ENCODE data around the gene CNOT1.
A peak's percentile ranks its signal among the peaks of the same experiment; 100 is the strongest.
"Not testable (repeated sequence)": the region's sequence is repeated elsewhere in the genome, so short reads cannot be mapped to it uniquely, and the experiment has no call there.

The CNOT1 gene

DNA sequence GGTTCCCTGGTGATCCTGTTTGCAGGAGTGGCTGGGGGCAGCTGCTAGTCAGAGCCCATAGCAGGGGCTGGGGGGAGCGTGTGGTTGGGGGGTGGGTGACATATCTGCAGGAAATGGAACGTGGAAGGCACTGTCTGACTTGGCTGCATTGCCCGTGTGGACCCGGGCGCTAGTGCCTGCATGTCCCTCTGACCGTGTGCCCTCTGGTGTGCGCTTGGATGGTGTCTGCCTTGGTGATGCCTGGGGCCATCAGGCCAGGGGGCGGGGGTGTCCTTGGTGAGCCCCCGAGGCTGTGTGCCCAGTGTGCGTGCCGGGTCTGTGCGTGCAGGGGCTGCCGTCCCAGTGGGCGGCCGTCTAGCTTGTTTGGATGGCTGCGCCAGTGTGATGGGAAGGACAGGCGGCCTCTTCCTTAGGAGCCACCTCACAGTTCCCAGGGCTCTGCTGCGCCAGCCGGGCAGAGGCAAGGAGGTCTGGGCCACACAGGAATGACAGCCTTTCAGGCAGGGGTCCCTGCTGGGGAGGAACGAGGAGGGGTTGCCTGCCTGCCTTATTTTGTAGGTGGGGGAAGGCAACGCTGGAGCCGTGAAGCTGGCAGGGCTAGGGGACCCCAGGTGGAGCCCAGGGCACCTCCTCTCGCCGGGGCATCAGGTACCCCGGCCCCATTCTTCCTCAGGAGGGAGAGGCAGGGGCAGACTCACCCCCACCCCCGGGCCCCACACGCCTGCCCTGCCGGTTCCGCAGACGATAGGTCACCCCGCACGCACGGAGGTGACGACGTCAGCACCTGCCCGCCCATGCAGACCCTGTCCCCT lies 129.0 kb downstream of the CNOT1 start:
- no peak for DNase-seq

DNA sequence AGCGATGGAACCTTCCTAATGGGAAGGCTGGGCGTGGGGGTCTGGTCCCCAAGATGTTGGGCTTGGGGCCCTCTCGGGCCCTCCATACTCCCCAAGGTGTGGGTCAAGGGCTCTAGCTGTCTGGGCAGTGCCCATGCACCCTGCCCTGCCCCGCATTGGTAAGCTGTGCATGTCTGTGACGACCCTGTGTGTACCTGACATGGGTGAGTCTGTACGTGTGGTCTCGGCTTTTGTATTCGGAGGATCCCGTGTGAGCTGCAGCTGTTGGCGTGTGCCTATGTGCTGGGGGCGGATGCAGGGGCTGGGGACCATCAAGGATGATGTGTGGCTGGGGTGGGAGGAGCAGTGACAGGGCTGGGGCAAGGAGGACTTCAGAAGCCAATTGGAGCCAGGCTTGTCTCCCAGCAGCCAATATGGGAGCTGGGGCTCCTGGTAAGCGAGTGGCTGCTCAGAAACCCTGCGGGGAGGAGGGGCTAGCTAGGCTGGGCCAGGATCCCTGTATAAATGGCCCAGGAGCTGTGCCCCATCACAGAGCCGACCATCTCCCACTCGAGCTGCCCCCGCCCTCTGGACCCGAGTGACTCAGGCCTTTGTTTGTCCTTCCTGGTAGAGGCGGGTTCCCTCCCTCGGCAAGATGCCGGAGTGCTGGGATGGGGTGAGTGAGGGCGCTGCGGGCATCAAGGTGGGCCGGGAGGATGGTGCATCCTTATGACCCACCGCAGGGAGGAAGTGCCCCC lies 129.8 kb downstream of the CNOT1 start, which contains the start of gene NDRG4:
Gene NDRG4, plus strand, starts transcription at position 529 of the 737 bp plus-strand sequence. Its CDS starts 106 bp downstream, at position 635.
- peak; percentile 38 to 52 for DNase-seq

DNA sequence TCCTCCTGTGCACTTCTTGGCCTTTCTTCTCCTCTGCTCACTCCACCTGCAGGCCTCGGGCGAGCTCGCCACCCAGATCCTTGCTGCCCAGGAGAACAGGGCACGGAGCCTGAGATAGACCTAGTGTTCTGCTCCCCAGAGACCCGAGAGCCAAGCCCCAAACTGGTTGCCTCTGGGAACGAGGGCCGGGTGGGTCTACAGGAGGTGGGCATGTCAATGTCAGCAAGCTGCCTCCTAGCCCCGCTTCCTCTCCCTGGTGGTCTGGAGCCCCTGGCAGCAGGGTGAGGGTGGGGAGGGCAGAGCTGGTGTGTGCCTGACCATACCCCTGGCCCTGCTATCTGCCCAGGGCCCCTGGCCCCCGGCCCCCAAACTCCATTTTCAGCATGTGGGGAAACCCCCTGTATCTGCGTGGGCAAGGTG lies 130.5 kb downstream of the CNOT1 start:
- DNase-seq, result no peak

DNA sequence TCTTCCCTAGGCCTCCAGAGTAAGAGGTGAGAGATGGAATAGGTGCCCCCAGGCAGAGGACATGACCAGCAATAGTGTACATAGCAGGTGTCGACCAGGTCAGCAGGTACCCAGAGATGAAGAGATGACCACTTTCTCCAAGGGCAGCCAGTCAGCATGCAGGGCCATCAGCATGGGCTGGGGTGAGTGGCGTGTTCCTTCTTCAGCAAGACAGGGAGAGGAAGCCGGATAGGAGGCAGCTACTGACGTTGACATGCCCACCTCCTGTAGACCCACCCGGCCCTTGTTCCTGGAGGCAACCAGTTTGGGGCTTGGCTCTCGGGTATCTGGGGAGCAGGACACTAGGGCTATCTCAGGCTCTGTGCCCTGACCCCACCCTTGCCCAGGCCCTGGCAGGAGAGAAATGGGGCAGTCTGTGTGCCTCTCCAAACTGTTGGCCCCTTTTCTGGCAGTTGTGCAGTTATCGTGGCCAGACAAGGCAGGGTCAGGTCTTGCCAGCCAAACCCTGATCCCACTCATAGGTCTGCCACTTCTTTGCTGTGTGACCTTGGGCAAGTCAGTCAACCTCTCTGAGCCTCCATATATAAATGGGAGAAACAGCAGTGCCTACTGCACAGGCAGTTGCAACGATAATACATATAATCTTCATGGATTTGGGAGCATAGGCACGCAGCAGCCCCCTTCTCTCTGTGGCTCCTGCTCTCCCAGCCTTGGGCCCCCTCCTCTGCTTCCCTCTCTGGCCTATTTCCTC lies 131.1 kb downstream of the CNOT1 start:
- no peak for DNase-seq

DNA sequence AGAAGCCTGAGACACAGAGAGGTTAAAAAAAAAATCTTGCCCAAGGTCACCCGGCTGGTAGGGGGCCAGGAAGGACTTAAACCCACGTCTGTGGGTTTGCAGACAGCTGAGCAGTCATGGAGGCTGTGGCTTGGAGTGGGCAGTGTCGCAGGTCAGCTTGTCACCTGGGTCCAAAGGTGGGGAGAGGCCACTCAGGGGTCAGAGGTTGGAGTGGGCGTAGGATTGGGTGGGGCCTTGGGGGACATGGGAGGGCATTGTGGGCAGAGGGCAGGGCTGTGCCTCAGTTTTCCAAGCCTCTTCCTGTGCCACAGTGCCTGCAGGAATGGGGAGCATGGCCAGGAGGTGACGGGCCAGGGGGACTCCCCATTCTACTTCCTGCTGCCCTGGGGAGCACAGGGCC lies 131.7 kb downstream of the CNOT1 start:
- no peak for DNase-seq

DNA sequence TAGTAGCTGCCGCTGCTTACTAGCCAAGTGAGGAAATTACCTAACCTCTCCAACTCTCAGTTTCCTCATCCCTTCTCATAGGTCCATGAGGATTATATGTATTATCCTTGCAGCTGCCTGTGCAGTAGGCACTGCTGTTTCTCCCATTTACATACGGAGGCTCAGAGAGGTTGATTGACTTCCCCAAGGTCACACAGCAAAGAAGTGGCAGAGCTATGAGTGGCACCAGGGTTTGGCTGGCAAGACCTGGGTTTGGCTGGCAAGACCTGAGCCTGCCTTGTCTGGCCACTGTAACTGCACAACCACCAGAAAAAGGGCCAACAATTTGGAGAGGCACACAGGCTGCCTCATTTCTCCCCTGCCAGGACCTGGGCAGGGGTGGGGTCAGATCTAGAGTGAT lies 132.2 kb downstream of the CNOT1 start:
- DNase-seq, result no peak

DNA sequence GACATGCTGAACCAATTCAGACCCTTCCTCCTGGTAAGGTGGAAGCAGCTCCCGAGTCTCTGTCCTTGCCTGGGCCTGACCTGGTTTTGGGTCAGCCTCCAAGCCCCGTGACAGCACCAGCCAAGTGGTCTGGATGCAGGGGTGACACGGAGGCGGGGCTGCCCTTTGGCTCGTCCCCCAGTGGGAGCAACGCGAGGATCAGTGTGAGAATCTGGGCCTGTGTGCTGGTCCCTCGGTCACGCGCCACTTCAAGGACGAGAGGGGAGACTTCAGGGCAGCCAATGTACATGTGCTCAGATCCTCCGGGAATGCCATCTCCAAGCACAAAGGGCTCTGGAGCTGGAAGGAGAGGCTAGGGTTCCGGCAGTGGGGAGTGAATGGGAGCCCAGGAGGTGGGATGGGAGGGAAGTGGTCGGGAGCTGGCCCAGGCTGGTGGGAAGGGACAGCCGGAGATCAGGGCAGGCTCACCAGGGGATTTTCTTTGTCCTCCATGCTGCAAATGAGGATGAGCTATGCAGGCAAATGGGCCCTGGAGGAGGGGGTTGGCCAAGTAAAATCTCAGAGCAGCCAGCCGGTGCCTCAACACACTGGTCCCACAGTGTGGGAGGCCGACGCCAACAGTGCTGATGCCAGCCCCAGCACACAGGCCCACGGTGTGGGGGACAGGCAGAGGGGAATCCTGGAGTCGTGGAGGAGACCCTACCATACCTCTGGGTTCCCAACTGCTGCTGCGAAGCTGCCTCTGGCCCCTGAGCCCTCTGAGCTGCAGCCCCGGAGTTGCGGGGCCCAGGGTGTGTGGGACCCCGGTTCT lies 133.9 kb downstream of the CNOT1 start:
- DNase-seq, result no peak

DNA sequence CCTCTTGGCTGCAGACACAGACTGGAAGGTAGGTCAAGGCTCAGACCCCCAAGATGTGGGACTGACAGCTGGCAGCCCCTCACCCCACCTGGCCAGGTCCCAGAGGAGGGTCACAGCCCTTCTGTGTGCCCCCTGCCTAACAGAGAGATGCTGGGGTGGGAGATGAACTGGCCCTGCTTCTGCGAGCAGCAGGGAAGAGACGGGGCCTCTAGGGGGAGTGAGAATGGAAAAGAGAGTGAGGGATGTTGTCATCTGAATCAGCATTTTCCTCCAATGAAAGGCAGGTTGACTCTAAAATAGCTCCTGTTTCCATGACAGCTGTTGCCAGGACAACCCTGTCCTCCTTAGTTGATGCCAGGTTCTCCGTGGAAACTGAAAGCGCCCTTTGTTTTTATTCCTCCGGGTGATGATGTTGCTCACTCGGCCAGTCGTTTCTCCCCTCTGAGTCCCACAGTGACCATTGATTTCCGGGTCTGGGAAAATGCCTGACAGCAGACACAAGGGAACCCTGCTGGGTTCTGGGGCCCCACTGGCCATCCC lies 134.6 kb downstream of the CNOT1 start:
- DNase-seq, result peak; percentile 46 to 59

DNA sequence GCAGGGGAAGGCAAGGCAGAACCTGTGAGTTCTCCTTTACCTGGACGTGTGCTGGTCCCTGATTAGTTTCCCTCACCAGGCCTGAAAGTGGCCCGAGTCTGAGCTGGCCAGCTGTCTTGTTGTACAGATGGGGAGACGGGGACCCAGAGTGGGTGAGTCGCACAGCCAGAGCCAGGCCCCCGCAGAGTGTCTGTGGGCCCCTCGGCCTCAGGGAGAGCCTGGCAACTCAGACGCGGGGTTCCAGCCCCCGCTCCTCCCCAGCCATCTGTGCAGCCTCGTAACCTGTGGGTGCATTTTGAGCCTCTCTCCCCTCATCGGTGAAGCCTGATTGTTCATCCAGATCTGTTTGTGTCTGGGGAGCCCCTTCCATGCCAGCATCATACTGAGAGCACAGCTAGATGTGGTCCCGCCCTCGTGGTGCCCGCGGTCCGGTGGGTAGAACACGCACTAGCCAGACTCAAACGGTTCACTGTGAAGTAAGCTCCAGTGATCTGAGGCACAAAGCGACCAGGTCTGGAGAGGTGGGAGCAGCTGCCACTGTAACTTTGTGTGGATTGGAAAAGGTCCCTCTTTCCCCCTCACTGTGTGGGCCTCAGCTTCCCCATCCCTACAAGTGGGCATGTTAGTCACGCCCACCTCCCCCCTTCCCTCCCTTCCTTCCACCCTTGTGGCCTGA lies 135.7 kb downstream of the CNOT1 start:
- no peak for DNase-seq

DNA sequence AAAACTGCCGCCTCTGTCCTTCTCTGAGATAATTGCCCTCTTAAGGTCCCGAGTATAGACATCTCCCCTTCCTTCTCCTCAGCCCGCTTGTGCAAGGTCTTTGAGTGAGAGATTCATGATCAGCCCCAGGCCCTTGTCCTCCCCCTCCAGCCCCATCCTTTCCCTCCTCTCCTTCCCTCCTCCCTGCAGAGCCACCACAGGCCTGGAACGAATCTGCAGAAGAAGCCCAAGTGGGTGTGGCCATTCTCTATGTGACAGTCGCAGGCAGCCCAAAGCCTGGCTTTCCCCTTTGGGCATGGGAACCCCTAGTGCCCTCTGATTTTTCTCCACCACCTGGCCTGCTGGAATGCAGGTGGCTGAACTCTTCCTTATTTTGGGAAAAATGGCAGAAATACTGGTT lies 136.9 kb downstream of the CNOT1 start:
- no peak for DNase-seq

DNA sequence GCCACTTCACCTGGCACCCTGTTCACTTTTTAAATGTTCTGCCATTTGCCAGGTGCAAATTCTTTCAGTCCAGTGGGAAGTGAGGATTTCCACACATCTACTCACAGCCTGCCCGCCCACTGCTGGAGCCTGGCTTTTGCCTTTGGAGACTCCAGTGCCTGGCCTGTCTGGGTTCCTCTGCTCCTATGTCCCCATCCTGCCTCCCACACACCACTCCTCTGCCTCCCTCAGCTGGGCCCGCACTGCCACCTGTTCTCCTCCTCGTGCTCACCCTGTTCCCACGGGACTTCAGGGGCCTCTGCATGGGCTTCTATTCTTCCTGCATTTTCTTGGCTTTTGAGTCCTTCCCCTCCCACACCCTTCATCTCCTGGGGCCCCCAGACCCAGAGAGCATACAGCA lies 137.6 kb downstream of the CNOT1 start:
- DNase-seq, result no peak

DNA sequence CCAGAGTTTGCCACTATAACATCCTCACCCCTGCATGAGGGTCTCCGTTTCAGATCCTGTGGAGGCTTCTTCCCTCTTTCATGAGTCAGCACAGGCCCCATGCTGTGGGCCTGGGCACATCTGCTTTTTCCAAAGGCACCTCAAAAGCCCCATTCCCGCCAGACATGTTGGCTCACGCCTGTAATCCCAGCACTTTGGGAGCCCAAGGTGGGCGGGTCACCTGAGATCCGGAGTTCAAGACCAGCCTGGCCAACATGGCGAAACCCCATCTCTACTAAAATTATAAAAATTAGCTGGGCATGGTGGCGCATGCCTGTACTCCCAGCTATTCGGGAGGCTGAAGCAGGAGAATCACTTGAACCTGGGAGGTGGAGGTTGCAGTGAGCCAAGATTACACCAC lies 139.1 kb downstream of the CNOT1 start:
- DNase-seq, result not testable (repeated sequence)

DNA sequence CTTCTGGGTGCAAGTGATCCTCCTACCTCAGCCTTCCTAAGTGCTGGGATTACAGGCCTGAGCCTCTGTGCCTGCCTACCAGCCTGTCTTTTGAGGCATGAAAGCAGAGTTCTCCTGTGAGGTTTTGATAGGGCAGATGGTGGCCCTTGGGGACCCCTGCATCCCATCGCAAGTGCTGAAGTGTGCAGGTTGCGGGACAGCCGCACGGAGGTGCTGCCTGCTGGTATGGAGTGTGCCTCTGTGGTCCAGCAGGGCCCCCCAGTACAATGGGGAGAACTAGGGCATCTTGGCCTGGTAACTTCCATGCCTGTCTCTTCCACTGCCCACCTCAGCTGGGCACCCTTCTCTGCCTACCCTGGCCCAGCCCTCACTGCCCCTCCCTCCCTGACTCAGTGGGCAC lies 139.6 kb downstream of the CNOT1 start:
- DNase-seq, result no peak

DNA sequence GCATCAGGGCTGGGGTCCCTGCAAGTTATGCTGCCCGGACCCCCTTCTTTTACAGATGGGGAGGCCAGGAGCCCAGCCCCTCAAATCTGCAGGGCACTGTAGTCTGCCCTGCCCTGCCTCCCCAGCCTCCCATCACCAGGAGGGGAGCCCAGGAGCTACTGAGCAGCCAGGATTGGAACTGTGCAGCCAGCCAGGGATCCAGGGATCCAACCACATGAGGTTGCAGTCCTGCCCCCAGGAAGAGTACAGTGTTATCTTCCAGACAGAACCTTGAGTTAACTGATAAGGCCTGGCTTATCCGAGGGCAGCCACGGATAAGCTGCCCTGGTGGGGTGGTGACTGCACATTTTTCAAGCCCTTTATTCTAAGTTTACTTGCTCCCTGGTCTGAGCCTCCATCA lies 141.1 kb downstream of the CNOT1 start:
- no peak for DNase-seq

DNA sequence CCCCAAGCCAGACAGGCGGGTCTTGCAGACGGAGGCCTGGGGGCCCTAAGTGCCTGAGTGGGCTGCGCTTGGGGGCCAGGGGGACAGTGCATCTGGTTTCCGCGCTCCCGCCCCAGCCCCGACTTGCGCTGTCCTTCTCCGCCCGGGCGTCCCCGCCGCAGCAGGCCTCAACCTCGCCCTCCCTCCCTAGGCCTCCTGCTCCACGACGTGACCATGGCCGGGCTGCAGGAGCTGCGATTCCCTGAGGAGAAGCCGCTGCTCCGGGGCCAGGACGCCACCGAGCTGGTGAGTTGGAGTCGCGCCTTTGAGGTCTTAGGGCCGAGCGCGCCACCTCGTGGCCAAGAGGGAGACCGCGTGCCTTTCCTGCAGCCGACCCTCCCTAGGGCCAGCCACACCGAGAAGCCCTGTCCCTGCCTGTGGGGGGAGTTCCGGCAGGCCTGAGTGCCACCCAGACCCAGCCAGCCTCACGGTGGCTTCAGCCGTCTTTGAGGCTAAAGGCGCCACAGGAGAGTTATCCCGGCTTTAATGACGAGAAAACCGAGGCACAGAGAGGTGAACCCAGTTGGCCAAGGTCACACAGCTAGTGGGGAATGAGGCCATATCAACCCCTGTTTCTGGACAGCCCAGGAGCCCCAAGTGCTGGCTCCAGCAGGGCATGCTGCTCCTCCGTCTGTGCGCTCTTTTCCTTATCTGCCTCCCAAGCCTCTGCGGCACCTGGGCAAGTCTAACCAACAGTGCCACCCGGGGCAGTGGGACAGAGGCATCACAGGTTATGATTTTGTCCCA lies 141.9 kb downstream of the CNOT1 start:
- DNase-seq, result peak; percentile 64 to 71

DNA sequence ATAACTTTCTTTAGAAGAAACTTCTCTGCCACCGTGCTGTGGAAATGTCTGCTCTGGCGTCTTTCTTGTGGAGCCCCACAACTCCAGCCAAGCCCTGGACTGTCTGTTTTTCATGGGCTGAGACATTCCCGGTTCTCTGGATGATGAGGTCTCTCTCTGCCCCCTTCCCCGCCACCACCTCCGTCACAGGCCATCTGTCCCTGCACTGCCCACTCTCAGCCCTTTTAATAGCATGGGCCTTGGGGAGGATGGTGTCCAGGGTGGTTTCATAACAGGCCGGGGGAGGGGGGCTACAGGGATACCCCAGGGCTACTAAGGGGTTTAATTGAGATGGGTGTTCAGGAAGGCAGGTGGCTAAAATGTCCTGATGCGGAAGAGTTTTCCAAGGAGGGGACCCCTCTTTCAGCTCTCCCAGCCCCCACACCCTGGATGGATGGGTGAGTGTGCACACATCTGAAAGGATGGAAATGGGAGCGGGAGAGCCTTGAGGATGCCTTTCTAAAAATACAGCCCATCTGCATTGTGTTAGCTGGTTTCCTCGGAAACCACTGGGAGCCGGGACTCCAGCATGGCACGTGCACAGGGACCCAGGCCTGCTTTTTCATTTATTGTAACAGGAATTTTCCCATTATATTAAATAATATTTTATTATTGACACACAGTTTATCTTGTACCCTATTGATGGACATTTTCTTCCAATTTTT lies 144.3 kb downstream of the CNOT1 start:
- DNase-seq, result no peak

DNA sequence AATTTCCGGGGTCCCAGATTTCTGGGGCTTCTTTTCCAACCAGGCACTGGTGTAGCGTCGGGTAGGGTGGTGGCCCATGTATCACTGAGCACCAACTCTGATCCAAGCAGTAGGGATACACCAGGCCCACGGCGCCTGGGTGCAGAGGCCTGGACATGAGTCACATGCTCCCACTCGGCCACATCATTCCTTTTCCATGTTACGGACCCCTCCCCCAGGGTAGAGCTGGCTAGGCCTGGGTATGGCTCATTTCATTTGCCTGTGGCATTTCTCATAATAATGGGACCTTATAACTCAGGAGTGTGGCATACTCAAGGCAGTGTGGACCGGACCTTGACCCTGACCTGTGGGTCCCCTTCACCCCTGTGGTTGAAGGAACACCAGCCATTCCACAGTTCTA lies 147.7 kb downstream of the CNOT1 start:
- DNase-seq, result no peak

DNA sequence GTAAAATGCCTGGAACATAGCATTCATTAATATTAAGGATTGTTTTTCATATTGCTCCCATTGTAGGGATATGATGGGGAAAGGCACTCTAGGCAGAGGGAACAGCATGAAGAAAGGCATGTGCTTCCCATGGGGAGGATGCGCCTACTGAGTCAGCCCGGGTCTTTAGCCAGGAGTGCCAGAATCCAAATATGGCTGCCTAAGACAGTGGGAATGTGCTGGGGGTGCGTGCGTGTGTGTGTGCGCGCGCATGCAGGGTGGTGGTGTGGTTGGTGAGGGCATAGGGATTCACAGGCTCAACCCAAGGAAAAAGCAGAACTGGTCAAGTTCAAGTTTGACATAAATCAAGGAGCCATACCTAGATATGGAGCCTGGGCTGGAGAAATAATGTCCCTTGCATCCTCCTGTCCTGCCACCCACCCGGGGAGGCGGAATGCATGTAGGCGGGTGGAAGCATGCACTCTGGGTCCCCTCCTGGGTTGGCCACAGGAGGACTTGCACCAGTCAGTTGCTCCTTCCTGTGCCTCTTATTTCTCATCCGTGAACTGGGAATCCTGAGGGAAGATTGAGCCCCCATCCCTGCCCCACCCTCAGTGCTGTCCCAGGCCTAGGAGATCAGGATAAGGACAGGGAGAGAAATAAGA lies 148.3 kb downstream of the CNOT1 start:
- no peak for DNase-seq

DNA sequence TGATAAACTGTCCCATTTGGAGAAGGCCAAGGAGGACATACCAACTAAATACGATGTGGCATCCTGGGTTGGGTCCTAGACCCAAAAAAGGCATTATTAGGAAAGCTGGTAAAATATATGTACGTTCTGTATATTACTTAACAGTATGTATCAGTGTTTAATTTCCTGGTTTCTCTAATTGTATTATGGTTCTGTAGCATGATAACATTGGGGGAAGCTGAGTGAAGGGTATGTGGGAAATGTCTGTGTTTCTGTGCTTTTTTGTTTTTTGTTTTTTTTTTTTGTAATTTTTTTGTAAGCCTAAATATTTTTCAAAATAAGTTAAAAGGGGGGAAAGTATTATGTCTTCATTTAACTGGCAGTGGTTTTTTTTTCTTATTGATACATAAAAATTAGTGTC lies 151.2 kb downstream of the CNOT1 start:
- no peak for DNase-seq

DNA sequence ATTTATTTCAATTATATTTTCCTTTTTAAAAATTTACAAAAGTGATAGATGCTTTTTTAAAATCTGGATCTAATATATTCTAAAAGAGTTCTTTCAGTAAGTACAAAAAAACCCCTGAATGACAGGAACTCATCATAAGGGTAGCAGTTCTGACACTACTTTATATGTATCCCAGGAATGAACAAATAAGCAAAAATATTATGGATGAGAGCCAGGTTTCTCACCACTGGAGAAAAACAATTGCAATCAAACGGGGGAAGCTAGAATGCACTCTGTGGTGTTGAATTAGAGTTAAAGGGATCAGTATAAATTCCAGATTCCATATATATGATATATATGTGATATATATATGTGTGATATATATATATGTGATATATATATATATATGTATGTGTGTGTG lies 152.8 kb downstream of the CNOT1 start:
- DNase-seq, result no peak

All from CD4-positive, alpha-beta T cell treated with Interferon alpha-2 for 1 hour (primary cell).